Measurements from ENCODE around the gene ARHGDIG. TPM values are rescaled to one million over a fixed set of nuclear protein-coding genes. Genes with fewer than 3 reads are reported as not detected.

ARHGDIG gene
- 0.28 and 1.8 TPM in 2 replicates for total RNA-seq

DNA sequence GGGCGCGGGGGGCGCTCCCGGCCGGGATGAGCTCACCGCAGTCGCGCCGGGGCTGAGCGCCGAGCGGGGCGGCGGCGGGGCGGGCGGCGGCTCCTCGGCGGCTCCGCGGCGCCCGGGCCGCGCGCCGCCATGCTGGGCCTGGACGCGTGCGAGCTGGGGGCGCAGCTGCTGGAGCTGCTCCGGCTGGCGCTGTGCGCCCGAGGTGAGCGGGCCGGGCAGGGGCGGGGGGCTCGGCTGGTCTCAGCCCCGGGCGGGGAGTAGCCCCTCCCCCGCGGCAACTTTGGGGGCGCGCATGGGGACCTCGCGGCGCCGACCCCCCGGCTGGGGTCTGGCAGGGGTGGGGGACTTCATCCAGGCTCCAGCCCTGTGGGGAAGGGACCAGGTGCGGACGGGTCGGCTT, at the start of gene ARHGDIG:
Gene ARHGDIG (plus strand): TSS at position 40 of the 400 bp plus-strand sequence. CDS start 90 bp downstream, at position 130.

DNA sequence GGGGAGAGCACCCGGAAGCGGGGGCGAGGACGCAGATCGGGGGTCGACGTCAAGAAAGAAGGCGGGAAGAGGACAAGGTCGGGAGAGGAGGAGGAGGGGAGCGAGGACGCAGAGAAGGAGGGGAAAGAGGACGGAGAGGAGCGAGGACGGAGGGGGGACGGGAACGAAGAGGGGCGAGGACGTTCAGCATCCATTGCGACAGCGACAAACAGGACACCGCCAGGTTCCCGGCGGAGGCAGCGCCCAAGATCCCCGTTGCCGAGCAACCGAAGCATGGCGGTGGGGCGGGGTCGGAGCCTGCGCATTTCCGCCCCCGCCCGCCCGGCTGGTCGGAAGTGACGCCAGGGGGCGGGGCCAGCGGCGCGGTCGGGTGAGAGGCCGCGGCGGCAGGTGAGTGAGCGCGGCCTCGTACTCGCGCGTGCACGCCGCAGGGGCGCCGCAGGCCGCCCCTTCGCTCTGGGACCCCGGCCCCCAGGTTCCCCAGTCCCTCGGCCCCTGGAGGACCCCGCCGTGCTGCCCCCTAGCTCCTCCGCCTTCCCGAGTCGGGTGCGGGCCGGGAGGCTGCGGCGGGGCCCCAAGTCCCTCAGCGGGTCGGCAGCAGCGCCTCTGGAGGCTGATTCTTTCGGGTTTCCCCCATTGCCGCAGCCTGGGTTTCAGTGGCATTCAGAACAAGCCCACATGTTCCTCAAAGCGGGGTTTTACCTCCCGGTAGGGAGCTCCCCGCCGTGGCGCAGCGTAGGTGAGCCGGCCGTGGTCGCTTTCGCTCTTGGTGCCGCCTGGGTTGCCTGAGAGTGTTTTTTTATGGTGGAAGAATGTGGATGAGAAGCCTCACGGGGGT, 45.7 kb upstream of the ARHGDIG start, which contains the start of gene FAM234A:
Gene FAM234A (plus strand): TSS at position 354 of the 838 bp plus-strand sequence. CDS start 19,593 bp downstream, outside the sequence.

DNA sequence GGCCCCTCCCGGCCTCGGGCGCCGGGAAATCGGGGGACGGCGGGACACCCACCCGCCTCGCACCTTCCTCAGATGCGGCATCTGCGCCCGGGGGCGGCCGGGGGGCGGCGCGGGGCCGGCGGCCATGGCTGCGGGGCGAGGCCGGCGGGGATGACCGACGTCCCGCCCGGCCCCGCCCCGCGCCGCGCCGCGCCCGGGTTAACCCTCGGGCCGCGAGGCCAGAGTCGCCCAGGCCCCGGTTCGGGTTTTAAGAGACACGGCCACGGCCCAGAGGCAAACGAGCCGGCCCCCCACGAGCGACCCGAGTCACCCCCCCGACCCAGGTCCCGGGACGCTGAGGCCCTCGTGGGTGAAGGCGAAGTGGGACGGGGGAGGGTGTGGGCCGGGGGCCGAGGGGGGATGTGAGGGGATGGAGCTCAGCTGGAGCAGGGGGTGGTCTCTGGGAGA, 4.6 kb upstream of the ARHGDIG start, which contains the start of gene RGS11:
Gene RGS11 (minus strand): TSS at position 159 of the 447 bp plus-strand sequence. CDS start 33 bp downstream, at position 126.

DNA sequence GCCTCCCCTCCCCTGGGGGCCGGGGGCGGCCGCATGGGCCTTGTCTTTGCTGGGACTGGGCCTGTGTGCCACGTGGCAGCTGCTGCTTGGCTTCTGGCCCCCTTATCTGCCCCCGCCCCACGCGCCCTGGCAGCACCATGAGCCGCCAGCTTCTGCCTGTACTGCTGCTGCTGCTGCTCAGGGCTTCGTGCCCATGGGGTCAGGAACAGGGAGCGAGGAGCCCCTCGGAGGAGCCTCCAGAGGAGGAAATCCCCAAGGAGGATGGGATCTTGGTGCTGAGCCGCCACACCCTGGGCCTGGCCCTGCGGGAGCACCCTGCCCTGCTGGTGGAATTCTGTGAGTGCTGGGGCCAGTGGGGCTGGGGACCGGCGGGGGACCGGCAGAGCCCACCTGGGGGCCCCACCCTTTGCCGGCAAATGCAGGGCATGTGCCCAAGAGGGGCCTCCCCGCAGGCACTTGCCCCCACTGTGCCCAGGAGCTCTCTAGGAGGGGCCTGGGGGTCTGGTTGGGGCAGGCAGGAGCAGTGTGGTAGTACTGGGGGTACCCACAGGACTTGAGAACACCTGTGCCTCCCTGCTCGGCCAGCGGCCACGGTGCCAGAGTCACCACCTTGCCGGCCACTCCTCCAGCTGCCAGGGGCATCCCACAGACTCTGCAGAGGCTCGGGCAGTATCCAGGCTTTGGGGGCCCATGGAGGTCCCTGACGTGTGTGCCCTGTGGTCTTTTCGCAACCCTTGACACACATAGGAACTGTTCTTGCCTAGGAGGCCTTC, 2.8 kb downstream of the ARHGDIG start, which contains the start of gene PDIA2:
Gene PDIA2 (plus strand): TSS at position 132 of the 773 bp plus-strand sequence. CDS start 6 bp downstream, at position 138.

Other genes with a start within 250 kb of the ARHGDIG start
- 3.6 and 4.0 TPM in 2 replicates for gene POLR3K, start 227.0 kb upstream of the ARHGDIG start, total RNA-seq
- gene SNRNP25, start 226.8 kb upstream of the ARHGDIG start, total RNA-seq = 34.6 and 41.3 TPM in 2 replicates
- 40.4 and 41.6 TPM in 2 replicates for gene RHBDF1, start 208.0 kb upstream of the ARHGDIG start, total RNA-seq
- 188 and 248 TPM in 2 replicates for gene MPG, start 202.4 kb upstream of the ARHGDIG start, total RNA-seq
- gene NPRL3, start 141.9 kb upstream of the ARHGDIG start, total RNA-seq = 5.4 and 6.1 TPM in 2 replicates
- not detected in 2 replicates for gene HBZ, start 127.9 kb upstream of the ARHGDIG start, total RNA-seq
- gene HBM, start 114.6 kb upstream of the ARHGDIG start, total RNA-seq = not detected in 2 replicates
- gene HBA2, start 107.7 kb upstream of the ARHGDIG start, total RNA-seq = not detected in 2 replicates
- not detected in 2 replicates for gene HBA1, start 103.9 kb upstream of the ARHGDIG start, total RNA-seq
- not detected in 2 replicates for gene HBQ1, start 100.1 kb upstream of the ARHGDIG start, total RNA-seq
- 29.2 and 29.5 TPM in 2 replicates for gene LUC7L, start 51.1 kb upstream of the ARHGDIG start, total RNA-seq
- gene FAM234A, start 45.8 kb upstream of the ARHGDIG start, total RNA-seq = 50.6 and 51.9 TPM in 2 replicates
- 1.1 and 3.7 TPM in 2 replicates for gene RGS11, start 4.6 kb upstream of the ARHGDIG start, total RNA-seq
- gene PDIA2, start 2.6 kb downstream of the ARHGDIG start, total RNA-seq = 0.37 TPM in 1 of 2 replicates, not detected in the other
- gene AXIN1, start 72.1 kb downstream of the ARHGDIG start, total RNA-seq = 15.2 and 19.0 TPM in 2 replicates
- 72.5 and 89.0 TPM in 2 replicates for gene MRPL28, start 89.9 kb downstream of the ARHGDIG start, total RNA-seq
- 59.2 and 66.6 TPM in 2 replicates for gene PGAP6, start 101.4 kb downstream of the ARHGDIG start, total RNA-seq
- 69.0 and 73.0 TPM in 2 replicates for gene NME4, start 116.6 kb downstream of the ARHGDIG start, total RNA-seq
- 9.9 and 11.4 TPM in 2 replicates for gene DECR2, start 121.3 kb downstream of the ARHGDIG start, total RNA-seq
- gene RAB11FIP3, start 145.1 kb downstream of the ARHGDIG start, total RNA-seq = 14.2 and 23.1 TPM in 2 replicates
- gene CAPN15, start 247.1 kb downstream of the ARHGDIG start, total RNA-seq = 10.5 and 16.8 TPM in 2 replicates